Hepatocyte (in vitro differentiated cells): ENCODE measurements around the gene MRRF. TPM values are rescaled to one million over a fixed set of nuclear protein-coding genes. Genes with fewer than 3 reads are reported as not detected.

Experiments
- DNase-seq: peaks from one replicate; pipeline ENCODE4 v3.0.0-alpha.2; 2016; ENCODE audit warnings: low spot score
- H2AFZ ChIP-seq: fragments of 200-600 bp; sonication (generic); 2 replicates; pipeline ENCODE4 v1.6.0; 2016; ENCODE audit warnings: antibody characterized with exemption, mild to moderate bottlenecking
- H3K27ac ChIP-seq: fragments of 200-600 bp; sonication (generic); 2 replicates; pipeline ENCODE4 v1.5.1; 2016; ENCODE audit warnings: mild to moderate bottlenecking
- H3K27me3 ChIP-seq: fragments of 200-600 bp; sonication (generic); 2 replicates; pipeline ENCODE4 v1.6.1; 2016
- H3K36me3 ChIP-seq: fragments of 200-600 bp; sonication (generic); replicated peaks from 2 replicates; pipeline ENCODE4 v1.5.1; 2016; ENCODE audit warnings: low read depth; ENCODE audit not compliant: insufficient read depth
- H3K4me1 ChIP-seq: fragments of 200-600 bp; sonication (generic); 2 replicates; pipeline ENCODE4 v1.5.1; 2016; ENCODE audit warnings: mild to moderate bottlenecking, moderate library complexity; ENCODE audit not compliant: insufficient read depth
- H3K4me2 ChIP-seq: fragments of 200-600 bp; sonication (generic); 2 replicates; pipeline ENCODE4 v1.6.0; 2016
- H3K4me3 ChIP-seq: fragments of 200-600 bp; sonication (generic); 2 replicates; pipeline ENCODE4 v1.5.1; 2016; ENCODE audit warnings: mild to moderate bottlenecking
- H3K79me2 ChIP-seq: fragments of 200-600 bp; sonication (generic); 2 replicates; pipeline ENCODE4 v1.6.0; 2017; ENCODE audit warnings: mild to moderate bottlenecking
- H3K9me2 ChIP-seq: fragments of 200-600 bp; sonication (generic); replicated peaks from 2 replicates; pipeline ENCODE4 v1.6.0; 2017; ENCODE audit warnings: mild to moderate bottlenecking; ENCODE audit not compliant: insufficient read depth
- H3K9me3 ChIP-seq: fragments of 200-600 bp; sonication (generic); 2 replicates; pipeline ENCODE4 v1.5.1; 2016; ENCODE audit warnings: low read depth, mild to moderate bottlenecking
- H4K20me1 ChIP-seq: fragments of 200-600 bp; sonication (generic); 2 replicates; pipeline ENCODE4 v1.6.0; 2016; ENCODE audit warnings: mild to moderate bottlenecking; ENCODE audit not compliant: insufficient read depth, poor library complexity, severe bottlenecking
- CTCF ChIP-seq: fragments of 200-600 bp; sonication (generic); IDR thresholded peaks from 2 replicates; pipeline ENCODE4 v1.5.1; 2016; ENCODE audit warnings: antibody characterized with exemption, mild to moderate bottlenecking; ENCODE audit not compliant: poor library complexity
- EZH2 ChIP-seq: fragments of 200-600 bp; sonication (generic); IDR thresholded peaks from 2 replicates; pipeline ENCODE4 v1.6.1; 2016; ENCODE audit warnings: antibody characterized with exemption, mild to moderate bottlenecking, borderline replicate concordance
- EZH2phosphoT487 ChIP-seq: fragments of 200-600 bp; sonication (generic); IDR thresholded peaks from one replicate; pipeline ENCODE4 v1.6.1; 2018; ENCODE audit warnings: antibody characterized with exemption, mild to moderate bottlenecking, low read depth, moderate library complexity; ENCODE audit not compliant: unreplicated experiment, severe bottlenecking
- WGBS: methylation state at CpG from one replicate; pipeline ENCODE4 v1.1.6; 2016; ENCODE audit warnings: low lambda C conversion rate; ENCODE audit errors: missing lambda C conversion rate; 5-methylcytosine and 5-hydroxymethylcytosine counted together
- polyA plus RNA-seq: library from polyadenylated mRNA; unstranded; fragments of >200 nt; fragmentation: Nextera tagmentation; extraction: Ambion mirVana; gene quantifications from 2 replicates; pipeline ENCODE4 v1.2.1, GENCODE V29; 2016
- total RNA-seq: library from RNA; depleted of rRNA; stranded (reverse); fragments of >200 nt; gene quantifications from 2 replicates; pipeline ENCODE4 v1.2.3, GENCODE V29; 2014

The MRRF gene
- total and polyA plus RNA-seq, 2 experiments from 2014 or later, result 26.8 to 32.9 TPM

GRCh38 chr9:122274055-122274454, 9.4 kb downstream of the MRRF start:
- H3K9me3 ChIP-seq, result no peaks in the 10 kb centered on the region
- H4K20me1 ChIP-seq, result no peaks in the 10 kb centered on the region
- H3K79me2 ChIP-seq, result peaks cover 76% of the 10 kb centered on the region
- H2AFZ ChIP-seq, result no peak overlapping the region
- H3K4me1 ChIP-seq, result no peaks in the 10 kb centered on the region
- no peak for DNase-seq
- H3K9me2 ChIP-seq, result no peaks in the 10 kb centered on the region
- H3K27ac ChIP-seq, result no peak overlapping the region
- no peaks in the 10 kb centered on the region for H3K27me3 ChIP-seq
- TF ChIP-seq CTCF (no peak), EZH2phosphoT487 (no peak), EZH2 (no peak)
- 95% methylated on average over 2 of the region's 2 CpGs for WGBS
- H3K36me3 ChIP-seq, result no peaks in the 10 kb centered on the region
- no peak overlapping the region for H3K4me2 ChIP-seq
- H3K4me3 ChIP-seq, result no peak overlapping the region

DNA sequence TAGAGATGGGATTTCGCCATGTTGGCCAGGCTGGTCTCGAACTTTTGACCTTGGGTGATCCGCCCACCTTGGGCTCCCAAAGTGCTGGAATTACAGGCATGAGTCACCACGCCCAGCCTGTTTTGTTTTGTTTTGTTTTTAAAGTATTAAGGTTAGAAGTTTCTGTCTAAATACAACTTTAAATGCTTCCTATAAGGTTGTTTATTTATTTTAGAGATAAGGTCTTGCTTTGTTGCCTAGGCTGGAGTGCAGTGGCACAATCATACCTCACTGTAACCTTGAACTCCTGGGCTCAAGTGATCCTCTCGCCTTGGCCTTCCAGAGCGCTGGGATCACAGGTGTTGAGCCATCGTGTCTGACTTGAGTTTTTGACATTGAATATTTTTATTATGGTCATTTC, 11.4 kb downstream of the MRRF start:
- Histone ChIP-seq H3K79me2 (peaks cover 71% of the 10 kb centered on the region), H2AFZ (no peak overlapping the region), H3K9me2 (no peaks in the 10 kb centered on the region), H3K4me2 (no peak overlapping the region), H4K20me1 (no peaks in the 10 kb centered on the region), H3K9me3 (no peaks in the 10 kb centered on the region), H3K27me3 (no peaks in the 10 kb centered on the region), H3K4me3 (no peak overlapping the region), H3K27ac (no peak overlapping the region), H3K4me1 (no peaks in the 10 kb centered on the region), H3K36me3 (no peaks in the 10 kb centered on the region)
- DNase-seq, result no peak
- 97% methylated on average over 7 of the region's 7 CpGs for WGBS
- TF ChIP-seq CTCF (no peak), EZH2 (no peak)

DNA sequence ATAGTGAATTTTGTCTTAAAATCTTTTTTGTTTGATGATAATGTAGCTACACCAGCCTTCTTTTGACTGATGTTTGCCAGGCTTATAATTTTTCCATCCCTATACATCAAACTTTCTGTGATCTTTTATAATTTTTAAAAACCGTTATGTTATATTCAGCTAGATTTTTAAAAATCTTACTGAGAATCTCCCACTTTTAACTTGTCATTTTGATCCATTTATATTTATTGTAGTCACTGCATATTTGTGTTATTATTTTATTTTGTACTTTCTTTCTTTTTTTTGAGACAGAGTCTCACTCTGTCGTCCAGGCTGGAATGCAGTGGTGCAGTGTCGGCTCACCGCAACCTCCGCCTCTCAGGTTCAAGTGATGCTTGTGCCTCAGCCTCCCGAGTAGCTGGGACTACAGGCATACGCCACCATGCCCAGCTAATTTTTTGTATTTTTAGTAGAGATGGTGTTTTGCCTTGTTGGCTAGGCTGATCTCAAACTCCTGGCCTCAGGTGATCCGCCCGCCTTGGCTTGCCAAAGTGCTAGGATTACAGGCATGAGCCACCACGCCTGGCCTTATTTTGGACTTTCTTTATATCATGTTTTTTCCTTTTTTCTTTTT, 12.7 kb downstream of the MRRF start:
- H3K79me2 ChIP-seq, result peaks cover 67% of the 10 kb centered on the region

More for the DNA sequence above, 12.7 kb downstream of the MRRF start:
- no peaks in the 10 kb centered on the region for H3K9me3 ChIP-seq
- WGBS, result 99% methylated on average over 10 of the region's 10 CpGs
- no peaks in the 10 kb centered on the region for H3K4me1 ChIP-seq
- no peak for DNase-seq
- no peaks in the 10 kb centered on the region for H3K36me3 ChIP-seq
- no peak overlapping the region for H3K27ac ChIP-seq
- H4K20me1 ChIP-seq, result no peaks in the 10 kb centered on the region
- no peak overlapping the region for H2AFZ ChIP-seq
- H3K4me2 ChIP-seq, result no peak overlapping the region
- TF ChIP-seq CTCF, result no peak
- TF ChIP-seq EZH2phosphoT487, result no peak
- TF ChIP-seq EZH2, result no peak
- no peaks in the 10 kb centered on the region for H3K27me3 ChIP-seq
- no peaks in the 10 kb centered on the region for H3K9me2 ChIP-seq
- no peak overlapping the region for H3K4me3 ChIP-seq
